DMS 273 (cell line): ENCODE measurements around the gene SMC3.
A peak's percentile ranks its signal among the peaks of the same experiment; 100 is the strongest.
"Not testable (repeated sequence)": the region's sequence is repeated elsewhere in the genome, so short reads cannot be mapped to it uniquely, and the experiment has no call there.

ENCODE experiments used
- DNase-seq: peaks from one replicate; lab custom pipeline; 2025; ENCODE audit not compliant: unreplicated experiment; lab: John Stamatoyannopoulos, UW

Gene SMC3

GRCh38 chr10:110576220-110576619, 8.7 kb downstream of the SMC3 start:
- DNase-seq, result no peak

- no peak for DNase-seq
Measured at GRCh38 chr10:110577056-110577455, 9.6 kb downstream of the SMC3 start.

- DNase-seq, result no peak
Measured at GRCh38 chr10:110584006-110584405, 16.5 kb downstream of the SMC3 start.

- no peak for DNase-seq
Measured at GRCh38 chr10:110591760-110592159, 24.3 kb downstream of the SMC3 start.

- DNase-seq, result no peak
Measured at GRCh38 chr10:110597476-110597875, 30.0 kb downstream of the SMC3 start.

GRCh38 chr10:110600487-110601101, 33.1 kb downstream of the SMC3 start:
- peak; percentile 69 for DNase-seq

GRCh38 chr10:110601581-110601980, 34.1 kb downstream of the SMC3 start:
- DNase-seq, result no peak

GRCh38 chr10:110608087-110608486, 40.6 kb downstream of the SMC3 start:
- no peak for DNase-seq

- peak; percentile 74 for DNase-seq
Measured at GRCh38 chr10:110609605-110610004, 42.1 kb downstream of the SMC3 start.

- DNase-seq, result peak; percentile 73
Measured at GRCh38 chr10:110610308-110610774, 42.8 kb downstream of the SMC3 start.

GRCh38 chr10:110610781-110611180, 43.3 kb downstream of the SMC3 start:
- not testable (repeated sequence) for DNase-seq

- DNase-seq, result no peak
Measured at GRCh38 chr10:110612087-110612486, 44.6 kb downstream of the SMC3 start.

- DNase-seq, result no peak
Measured at GRCh38 chr10:110612629-110613028, 45.1 kb downstream of the SMC3 start.

- peak; percentile 12 for DNase-seq
Measured at GRCh38 chr10:110613341-110613995, 46.0 kb downstream of the SMC3 start.

- DNase-seq, result no peak
Measured at GRCh38 chr10:110613996-110614495, 46.6 kb downstream of the SMC3 start.

- DNase-seq, result peak; percentile 29
Measured at GRCh38 chr10:110615057-110615747, 47.7 kb downstream of the SMC3 start.

- DNase-seq, result no peak
Measured at GRCh38 chr10:110616493-110617033, 49.1 kb downstream of the SMC3 start.

GRCh38 chr10:110617425-110618229, 50.1 kb downstream of the SMC3 start:
- DNase-seq, result peak; percentile 12

GRCh38 chr10:110618230-110618610, 50.7 kb downstream of the SMC3 start:
- no peak for DNase-seq

GRCh38 chr10:110619514-110620397, 52.3 kb downstream of the SMC3 start:
- peak; percentile 49 for DNase-seq
